Activated naive CD4-positive, alpha-beta T cell treated with anti-CD3 and anti-CD28 coated beads, Interleukin-2, amount 50 U/mL, for 72 hours (primary cell): ENCODE data around the gene AKR7A2. TPM values are rescaled to one million over a fixed set of nuclear protein-coding genes. Genes with fewer than 3 reads are reported as not detected.

Experiments
- ATAC-seq, 2 donors: fragments of 150-1000 bp; cut with Tn5 transposase; 2 replicates each; pipeline ENCODE4 v1.10.0; 2021; ENCODE audit warnings: mild to moderate bottlenecking in 2 of 2, moderate library complexity in 2 of 2
- DNase-seq, 2 donors: peaks; one replicate each; pipeline ENCODE4 v3.0.0; 2021 to 2022; ENCODE audit warnings: low spot score in 2 of 2
- H3K27ac Mint-ChIP-seq, 2 donors: one replicate each; pipeline ENCODE4 v1.8.0; 2022; ENCODE audit warnings: mild to moderate bottlenecking in 2 of 2, mixed read lengths in 2 of 2
- H3K36me3 Mint-ChIP-seq, 2 donors: one replicate each; pipeline ENCODE4 v1.8.0; 2022; ENCODE audit warnings: mixed read lengths in 2 of 2
- H3K9me3 Mint-ChIP-seq, 2 donors: one replicate each; pipeline ENCODE4 v1.8.0; 2022; ENCODE audit warnings: mixed read lengths in 2 of 2
- total RNA-seq, 2 donors: library from RNA; stranded (reverse); gene quantifications; one replicate each; pipeline ENCODE4 v1.2.3, GENCODE V29; 2022

The AKR7A2 gene
- total RNA-seq, 2 donors from 2014 or later: 42.9 to 50.2 TPM

GRCh38 chr1:19319196-19319595 is 7.3 kb upstream of the AKR7A2 start:
- Mint-ChIP-seq H3K9me3 (no peaks in the 10 kb centered on the region), H3K36me3 (no peaks in the 10 kb centered on the region), H3K27ac (no peak overlapping the region)
- DNase-seq: no peak
- no peak for ATAC-seq

GRCh38 chr1:19317126-19317910 is 5.4 kb upstream of the AKR7A2 start:
- no peak for DNase-seq
- no peak for ATAC-seq
- no peaks in the 10 kb centered on the region for H3K9me3 Mint-ChIP-seq
- H3K27ac Mint-ChIP-seq: no peak overlapping the region
- H3K36me3 Mint-ChIP-seq: no peaks in the 10 kb centered on the region

- DNase-seq (no peak), ATAC-seq (no peak)
- peaks cover 0 to 6% of the 10 kb centered on the region in 2 donors for H3K36me3 Mint-ChIP-seq
- H3K9me3 Mint-ChIP-seq: no peaks in the 10 kb centered on the region
- H3K27ac Mint-ChIP-seq: no peak overlapping the region
Measured at GRCh38 chr1:19315378-19316198, 3.6 kb upstream of the AKR7A2 start.

- Mint-ChIP-seq H3K27ac (no peak overlapping the region), H3K9me3 (no peaks in the 10 kb centered on the region), H3K36me3 (peaks cover 0 to 6% of the 10 kb centered on the region in 2 donors)
- ATAC-seq: no peak
- no peak for DNase-seq
Measured at GRCh38 chr1:19313961-19314882, 2.3 kb upstream of the AKR7A2 start.

DNA sequence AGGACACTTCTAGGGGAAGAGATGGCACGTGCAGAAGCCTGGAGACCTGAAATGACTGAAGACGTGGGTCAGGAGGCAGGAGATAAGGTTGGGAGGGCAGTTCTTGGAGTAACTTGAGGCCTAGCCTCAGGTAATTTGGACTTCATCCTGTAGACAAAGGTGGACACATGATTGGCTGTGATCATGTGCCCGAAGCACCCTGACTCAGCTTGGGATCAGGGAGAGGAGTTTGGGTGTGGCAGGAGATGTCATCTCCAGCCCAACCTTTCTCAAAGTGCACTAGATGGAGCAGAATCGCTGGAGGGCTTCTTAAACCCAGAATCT is 1.7 kb upstream of the AKR7A2 start:
- H3K9me3 Mint-ChIP-seq: no peaks in the 10 kb centered on the region
- DNase-seq: no peak
- H3K36me3 Mint-ChIP-seq: peaks cover 0 to 6% of the 10 kb centered on the region in 2 donors
- ATAC-seq: no peak
- H3K27ac Mint-ChIP-seq: peak overlapping the region in 1 of 2 donors; percentile 80

GRCh38 chr1:19312782-19313635 is 1.1 kb upstream of the AKR7A2 start:
- DNase-seq: no peak
- Mint-ChIP-seq H3K9me3 (no peaks in the 10 kb centered on the region), H3K36me3 (peaks cover 0 to 9% of the 10 kb centered on the region in 2 donors), H3K27ac (peak overlapping the region; percentile 51 to 80)
- no peak for ATAC-seq

DNA sequence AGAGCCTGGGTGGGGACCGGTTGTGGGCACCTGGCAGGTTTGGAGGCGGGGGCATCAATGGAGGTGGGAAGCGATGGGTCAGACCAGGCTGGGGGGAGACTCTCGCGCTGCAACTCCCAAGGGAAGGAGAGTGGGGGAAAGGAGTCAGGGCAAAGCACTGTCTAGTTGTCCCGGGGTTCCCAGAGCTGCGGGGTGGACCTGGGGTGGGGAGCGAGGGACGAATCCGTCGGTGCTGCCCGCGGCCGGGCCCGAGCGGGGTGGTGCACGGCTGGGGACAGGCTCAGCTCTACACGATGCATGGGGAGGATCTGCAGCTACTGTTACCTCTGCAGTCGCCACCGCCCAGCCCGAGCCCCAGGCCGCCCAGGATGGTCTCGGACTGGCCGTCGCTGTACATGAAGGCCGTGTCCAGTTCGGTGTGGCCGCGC is 427 bp downstream of the AKR7A2 start:
- no peaks in the 10 kb centered on the region for H3K9me3 Mint-ChIP-seq
- ATAC-seq: peak; percentile 28 to 29
- peak in 1 of 2 donors; percentile 65 for DNase-seq
- peak overlapping the region; percentile 57 to 80 for H3K27ac Mint-ChIP-seq
- H3K36me3 Mint-ChIP-seq: peaks cover 0 to 16% of the 10 kb centered on the region in 2 donors

GRCh38 chr1:19310720-19311502 is 1.0 kb downstream of the AKR7A2 start:
- Mint-ChIP-seq H3K9me3 (no peaks in the 10 kb centered on the region), H3K36me3 (peaks cover 0 to 16% of the 10 kb centered on the region in 2 donors), H3K27ac (peak overlapping the region; percentile 57 to 80)
- DNase-seq (no peak), ATAC-seq (no peak)

GRCh38 chr1:19310061-19310460 is 1.9 kb downstream of the AKR7A2 start:
- Mint-ChIP-seq H3K27ac (no peak overlapping the region), H3K36me3 (peaks cover 4 to 16% of the 10 kb centered on the region in 2 donors), H3K9me3 (no peaks in the 10 kb centered on the region)
- DNase-seq (no peak), ATAC-seq (no peak)

- ATAC-seq (no peak), DNase-seq (no peak)
- H3K27ac Mint-ChIP-seq: peak overlapping the region in 1 of 2 donors; percentile 34
- H3K36me3 Mint-ChIP-seq: peaks cover 12 to 16% of the 10 kb centered on the region in 2 donors
- no peaks in the 10 kb centered on the region for H3K9me3 Mint-ChIP-seq
Measured at GRCh38 chr1:19309123-19309813, 2.7 kb downstream of the AKR7A2 start.

DNA sequence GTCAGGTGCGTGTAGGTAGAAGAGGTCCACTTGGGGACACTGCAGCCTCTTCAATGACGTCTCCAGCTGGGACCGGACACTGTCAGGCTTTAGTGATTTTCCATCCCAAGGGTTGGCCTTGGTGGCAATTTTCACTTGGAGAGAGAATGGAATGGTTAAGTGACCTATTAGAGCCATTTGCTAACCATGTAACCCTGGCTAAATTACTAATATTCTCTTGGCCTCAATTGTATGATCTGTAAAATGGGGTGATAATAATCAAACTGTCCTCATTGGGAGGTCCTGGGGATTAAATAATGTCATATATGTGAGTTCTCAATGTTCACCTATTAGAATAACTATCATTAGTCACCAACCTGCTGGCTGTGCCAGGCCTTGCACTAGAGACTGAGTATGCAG is 3.4 kb downstream of the AKR7A2 start:
- Mint-ChIP-seq H3K9me3 (no peaks in the 10 kb centered on the region), H3K36me3 (peaks cover 13 to 19% of the 10 kb centered on the region in 2 donors), H3K27ac (peak overlapping the region in 1 of 2 donors; percentile 34)
- ATAC-seq (no peak), DNase-seq (no peak)

DNA sequence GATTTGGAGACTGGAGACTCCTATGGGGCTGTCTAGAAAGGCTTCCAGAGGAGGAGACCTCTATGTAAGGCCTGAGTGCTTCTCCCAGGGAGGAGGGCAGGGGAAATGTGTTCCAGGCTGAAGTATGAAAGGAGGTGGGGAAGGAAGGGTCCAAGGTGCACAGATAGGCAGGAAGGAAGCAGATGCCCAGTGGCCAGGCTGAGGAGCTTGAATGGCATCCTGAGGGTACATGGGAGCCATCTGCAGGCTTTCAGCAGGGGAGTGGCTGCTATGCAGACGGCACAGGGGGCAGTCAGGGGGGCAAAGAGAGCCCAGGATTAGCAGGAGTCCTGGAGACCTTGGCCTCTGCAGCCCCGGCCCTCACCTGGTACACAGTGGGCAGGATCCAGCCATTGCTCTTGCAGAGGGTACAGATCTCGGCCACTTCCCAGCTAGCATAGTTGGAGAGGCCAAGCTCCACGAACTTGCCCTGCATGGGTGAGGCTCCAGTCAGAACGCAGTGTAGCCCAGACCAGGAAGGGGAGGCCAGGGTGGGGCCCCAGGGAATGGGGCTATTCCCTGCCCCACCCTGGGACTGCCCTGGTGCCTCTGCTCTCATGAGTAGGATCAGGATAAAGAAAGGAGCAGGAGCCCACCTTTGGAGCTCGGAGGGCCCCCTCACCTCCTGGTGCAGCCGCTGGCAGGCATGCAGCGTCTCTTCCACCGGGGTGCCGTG is 4.0 kb downstream of the AKR7A2 start:
- no peak for ATAC-seq
- H3K9me3 Mint-ChIP-seq: no peaks in the 10 kb centered on the region
- no peak for DNase-seq
- H3K27ac Mint-ChIP-seq: no peak overlapping the region
- H3K36me3 Mint-ChIP-seq: peaks cover 13 to 23% of the 10 kb centered on the region in 2 donors

DNA sequence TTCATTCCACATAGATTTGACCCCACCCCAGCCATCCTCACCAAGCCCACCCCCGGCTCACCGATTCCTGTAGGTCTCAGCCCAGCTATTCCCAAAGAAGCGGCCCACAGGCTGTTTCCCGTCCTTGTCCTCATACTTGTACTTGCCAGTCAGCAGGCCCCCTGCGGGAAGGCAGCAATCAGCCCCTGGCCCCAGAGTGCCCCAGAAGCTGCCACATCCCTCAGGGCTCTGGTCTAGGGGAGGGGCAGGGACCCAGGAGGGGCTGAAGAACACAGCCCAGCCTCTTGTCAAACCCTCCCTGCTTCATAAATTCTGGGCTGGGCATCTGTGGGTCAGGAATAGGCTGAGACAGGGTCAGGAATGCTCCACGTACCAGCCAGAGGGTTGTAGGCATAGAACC is 5.0 kb downstream of the AKR7A2 start:
- no peak for DNase-seq
- Mint-ChIP-seq H3K36me3 (peaks cover 13 to 23% of the 10 kb centered on the region in 2 donors), H3K27ac (no peak overlapping the region), H3K9me3 (no peaks in the 10 kb centered on the region)
- ATAC-seq: no peak

GRCh38 chr1:19305880-19306279 is 6.1 kb downstream of the AKR7A2 start:
- no peak for ATAC-seq
- DNase-seq: no peak
- H3K27ac Mint-ChIP-seq: no peak overlapping the region
- H3K9me3 Mint-ChIP-seq: no peaks in the 10 kb centered on the region
- peaks cover 13 to 16% of the 10 kb centered on the region in 2 donors for H3K36me3 Mint-ChIP-seq
